GM19035 (cell line): Measurements from ENCODE around the gene PTPRN2.
"Not testable (repeated sequence)": the region's sequence is repeated elsewhere in the genome, so short reads cannot be mapped to it uniquely, and the experiment has no call there.

Source experiments
- ATAC-seq: cut with Tn5 transposase; IDR thresholded peaks from one replicate; pipeline ENCODE4 v1.9.1; 2021; ENCODE audit not compliant: unreplicated experiment

Gene PTPRN2

DNA sequence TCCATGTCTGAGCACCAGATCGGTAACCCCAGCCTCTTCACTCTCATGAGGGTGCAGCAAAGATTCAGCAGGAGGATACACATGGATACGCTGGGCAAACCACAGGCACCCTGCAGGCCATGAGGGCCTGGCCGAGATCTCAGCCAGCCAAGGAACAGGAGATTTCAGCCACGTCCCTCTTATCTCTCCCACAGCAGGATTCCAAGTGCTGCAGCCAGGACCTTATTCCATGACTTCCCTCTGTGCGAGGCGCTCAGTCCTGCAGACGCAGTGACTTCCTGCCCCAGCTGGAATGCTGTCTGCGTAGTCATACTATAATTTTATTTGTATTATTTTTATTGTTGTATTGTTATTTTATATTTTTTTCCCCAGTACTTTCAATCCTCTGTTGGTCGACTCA is 66.8 kb downstream of the PTPRN2 start:
- ATAC-seq: no peak

DNA sequence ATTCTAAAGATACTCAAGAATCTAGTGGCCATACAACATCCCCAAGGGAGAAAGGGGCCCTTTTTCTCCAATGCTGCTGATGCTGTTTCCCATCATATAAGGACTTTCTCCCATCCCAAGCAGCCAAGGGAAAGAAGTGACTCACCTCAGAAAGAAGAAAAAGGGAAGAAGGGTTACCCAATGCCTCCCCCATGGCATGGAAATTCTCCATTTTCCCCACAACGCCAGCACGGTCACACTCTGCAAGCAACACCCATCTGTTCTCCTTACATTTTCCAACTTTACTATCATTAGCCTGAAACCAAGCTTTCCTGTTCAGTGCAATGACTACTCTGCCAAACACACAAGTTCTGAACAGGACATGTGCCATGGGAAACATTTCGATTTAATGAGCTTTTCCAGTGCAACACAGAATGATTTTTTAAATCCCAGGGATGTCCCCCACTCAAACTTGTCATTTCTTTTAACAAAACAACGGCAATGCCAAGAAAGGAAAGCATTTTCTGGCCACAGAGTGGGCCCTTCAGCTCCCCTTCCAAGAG is 67.9 kb downstream of the PTPRN2 start:
- no peak for ATAC-seq

DNA sequence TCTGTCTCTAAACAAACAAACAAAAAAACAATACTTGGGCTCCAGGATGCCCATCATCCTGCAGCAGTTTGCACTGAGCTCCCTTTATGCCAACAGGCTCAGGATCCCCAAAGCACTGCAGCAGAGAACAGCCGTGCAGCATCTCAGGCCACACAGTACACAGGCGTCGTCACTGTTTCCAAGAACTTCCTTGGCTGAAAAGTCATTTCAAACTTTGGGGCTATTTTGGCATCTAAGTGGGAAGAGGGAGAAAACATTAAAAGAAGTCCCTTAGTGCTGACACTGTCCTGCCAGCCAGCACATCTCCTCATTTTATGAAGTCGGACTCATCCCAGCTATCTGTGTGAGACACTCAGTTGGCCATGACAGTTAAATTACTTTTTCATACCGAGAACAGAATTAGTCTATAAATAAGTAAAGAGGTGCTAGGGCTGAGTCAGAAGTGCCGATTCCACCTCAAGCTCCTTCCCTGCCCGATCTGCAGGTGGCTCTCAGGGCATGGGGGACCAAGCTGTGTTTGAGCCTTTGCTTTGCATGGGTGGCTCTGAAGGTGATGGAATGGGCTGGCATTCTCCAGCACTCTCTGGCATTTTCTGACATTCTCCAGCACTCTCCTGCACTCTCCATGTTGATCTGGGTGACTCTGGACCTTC is 68.5 kb downstream of the PTPRN2 start:
- ATAC-seq: no peak

DNA sequence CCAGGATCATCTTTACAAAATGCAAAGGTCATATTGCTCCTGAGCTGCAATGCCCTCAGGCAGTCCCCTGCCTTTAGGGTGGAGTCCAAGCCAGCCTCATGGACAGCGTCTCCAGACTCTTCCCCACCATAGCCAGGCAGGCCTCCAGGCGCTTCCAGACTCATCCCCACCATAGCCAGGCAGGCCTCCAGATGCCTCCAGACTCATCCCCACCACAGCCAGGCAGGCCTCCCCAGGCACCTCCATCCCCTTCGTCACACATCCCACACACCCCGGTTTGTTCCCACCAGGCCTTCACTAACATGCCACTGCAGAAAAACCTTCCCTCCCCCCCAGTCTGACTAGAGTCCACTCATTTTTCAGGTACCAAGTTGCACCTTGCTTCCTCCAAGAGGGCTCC is 70.1 kb downstream of the PTPRN2 start:
- ATAC-seq: no peak

DNA sequence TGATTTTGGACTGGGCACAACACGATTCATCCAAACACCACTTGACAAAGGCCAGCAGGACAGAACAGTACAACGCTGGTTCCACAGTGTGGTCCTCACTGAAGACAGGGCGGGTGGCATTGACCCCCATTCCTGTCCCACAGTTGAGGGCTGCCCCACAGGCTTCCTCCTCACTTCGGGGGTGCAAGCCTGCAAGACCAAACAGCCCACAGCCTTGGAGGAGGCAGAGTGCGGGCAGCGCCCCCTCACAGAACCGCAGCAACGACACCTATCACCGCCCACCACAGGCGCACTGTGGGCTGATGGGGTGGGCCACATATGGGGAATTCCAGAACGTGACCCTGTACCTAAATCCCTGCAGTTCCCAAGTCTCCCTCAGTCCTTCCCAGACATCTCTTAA is 70.6 kb downstream of the PTPRN2 start:
- ATAC-seq: no peak

DNA sequence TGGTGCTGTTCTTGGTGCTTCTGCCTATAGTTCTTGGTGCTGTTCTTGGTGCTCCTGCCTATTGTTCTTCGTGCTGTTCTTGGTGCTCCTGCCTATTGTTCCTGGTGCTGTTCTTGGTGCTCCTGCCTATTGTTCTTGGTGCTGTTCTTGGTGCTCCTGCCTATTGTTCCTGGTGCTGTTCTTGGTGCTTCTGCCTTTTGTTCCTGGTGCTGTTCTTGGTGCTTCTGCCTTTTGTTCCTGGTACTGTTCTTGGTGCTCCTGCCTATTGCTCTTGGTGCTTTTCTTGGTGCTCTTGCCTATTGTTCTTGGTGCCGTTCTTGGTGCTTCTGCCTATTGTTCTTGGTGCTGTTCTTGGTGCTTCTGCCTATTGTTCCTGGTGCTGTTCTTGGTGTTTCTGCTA is 71.1 kb downstream of the PTPRN2 start:
- no peak for ATAC-seq

DNA sequence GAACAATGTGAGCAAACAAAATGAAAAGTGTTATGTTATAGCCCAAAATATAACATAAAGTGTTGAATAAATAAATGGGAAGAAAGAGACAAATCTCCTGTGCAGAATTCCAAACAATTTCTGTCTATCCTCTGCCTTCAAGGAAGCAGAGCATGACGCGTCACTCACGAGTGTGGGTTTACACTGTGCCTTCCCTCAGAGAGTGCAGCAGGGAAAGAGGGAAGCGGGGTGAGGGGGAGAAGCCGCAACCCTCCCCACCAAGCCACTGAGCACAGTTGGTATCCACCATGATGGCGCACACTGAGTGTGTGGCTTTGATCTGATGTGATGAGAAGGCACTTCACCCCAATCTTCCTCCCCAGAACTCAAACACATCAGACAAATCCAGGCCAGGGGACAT is 74.8 kb downstream of the PTPRN2 start:
- ATAC-seq: no peak

DNA sequence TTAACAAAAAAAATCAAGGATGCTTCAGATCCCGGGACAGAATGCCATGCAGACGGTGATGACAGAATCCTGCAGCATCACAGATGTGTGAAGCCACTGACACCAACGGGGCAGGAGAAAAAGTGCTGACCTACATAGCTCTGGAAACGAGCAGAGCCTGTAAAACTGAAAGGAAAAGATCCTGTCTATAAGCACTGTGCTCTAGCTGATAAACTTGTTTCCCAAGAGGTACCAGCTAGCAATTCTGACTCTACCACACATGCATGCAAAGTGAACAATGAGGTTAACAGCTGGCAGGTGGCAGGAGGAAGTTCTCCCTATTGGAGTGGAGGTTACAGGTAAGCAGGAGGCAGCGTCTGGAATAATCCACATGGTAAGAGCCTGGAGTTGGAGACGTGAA is 75.6 kb downstream of the PTPRN2 start:
- no peak for ATAC-seq

DNA sequence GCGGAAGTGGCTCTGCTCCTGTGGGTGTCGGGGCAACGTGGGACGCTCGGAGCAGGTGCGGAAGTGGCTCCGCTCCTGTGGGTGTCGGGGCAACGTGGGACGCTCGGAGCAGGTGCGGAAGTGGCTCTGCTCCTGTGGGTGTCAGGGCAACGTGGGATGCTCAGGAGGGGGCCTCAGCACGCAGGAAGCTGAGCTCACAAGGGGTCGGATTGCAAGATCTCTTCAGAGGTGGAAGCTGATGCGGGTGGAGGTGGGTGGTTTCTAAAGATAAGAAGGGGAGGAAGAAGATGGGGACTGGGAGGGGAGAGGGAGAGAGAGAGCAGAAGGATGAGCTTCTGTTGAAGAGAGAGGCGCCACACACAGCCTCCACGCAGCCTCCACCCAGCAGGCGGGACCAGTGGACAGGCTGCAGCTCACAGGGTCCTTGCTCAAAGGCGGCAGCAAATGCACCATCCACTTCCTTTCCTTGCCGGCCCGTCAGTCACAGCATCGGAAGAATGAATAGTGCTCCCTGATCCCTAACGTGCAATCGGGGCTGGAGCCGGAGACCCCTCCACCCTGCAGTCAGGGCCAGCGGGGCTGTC is 78.7 kb downstream of the PTPRN2 start:
- no peak for ATAC-seq

DNA sequence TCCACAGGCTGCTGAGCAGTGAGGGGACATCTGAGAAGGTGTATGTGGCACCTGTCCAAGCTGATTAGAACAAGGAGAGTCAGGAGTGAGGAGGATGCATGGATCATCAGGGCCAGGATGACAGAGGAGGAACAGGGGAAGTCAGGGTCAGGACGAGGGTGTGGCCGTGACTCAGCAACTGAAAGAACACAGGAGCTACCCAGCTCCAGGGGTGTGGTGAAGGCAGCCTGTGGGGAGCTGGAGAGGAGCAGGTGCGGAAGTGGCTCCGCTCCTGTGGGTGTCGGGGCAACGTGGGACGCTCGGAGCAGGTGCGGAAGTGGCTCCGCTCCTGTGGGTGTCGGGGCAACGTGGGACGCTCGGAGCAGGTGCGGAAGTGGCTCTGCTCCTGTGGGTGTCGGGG is 79.3 kb downstream of the PTPRN2 start:
- ATAC-seq: not testable (repeated sequence)

DNA sequence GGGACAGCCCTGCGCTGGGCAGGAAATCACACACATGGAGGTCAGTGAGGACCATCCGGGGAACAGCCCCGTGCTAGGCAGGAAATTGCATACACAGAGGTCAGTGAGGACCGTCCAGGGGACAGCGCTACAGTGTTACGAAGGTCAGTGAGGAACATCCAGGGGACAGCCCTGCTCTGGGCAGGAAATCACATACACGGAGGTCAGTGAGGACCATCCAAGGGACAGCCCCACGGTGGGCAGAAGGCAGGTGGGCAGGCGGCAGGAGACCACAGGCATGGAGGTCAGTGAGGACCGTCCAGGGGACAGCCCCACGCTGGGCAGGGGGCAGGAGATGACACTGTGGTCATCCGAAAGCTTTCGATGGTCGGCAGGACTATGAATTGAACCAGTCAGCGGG is 79.7 kb downstream of the PTPRN2 start:
- no peak for ATAC-seq

DNA sequence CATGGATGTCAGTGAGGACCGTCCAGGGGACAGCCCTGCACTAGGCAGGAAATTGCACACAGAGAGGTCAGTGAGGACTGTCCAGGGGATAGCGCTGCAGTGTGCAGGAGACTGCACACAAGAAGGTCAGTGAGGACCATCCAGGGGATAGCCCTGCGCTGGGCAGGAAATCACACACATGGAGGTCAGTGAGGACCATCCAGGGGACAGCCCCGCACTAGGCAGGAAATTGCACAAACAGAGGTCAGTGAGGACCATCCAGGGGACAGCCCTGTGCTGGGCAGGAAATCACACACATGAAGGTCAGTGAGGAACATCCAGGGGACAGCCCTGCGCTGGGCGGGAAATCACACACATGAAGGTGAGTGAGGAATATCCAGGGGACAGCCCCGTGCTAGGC is 80.4 kb downstream of the PTPRN2 start:
- ATAC-seq: not testable (repeated sequence)

DNA sequence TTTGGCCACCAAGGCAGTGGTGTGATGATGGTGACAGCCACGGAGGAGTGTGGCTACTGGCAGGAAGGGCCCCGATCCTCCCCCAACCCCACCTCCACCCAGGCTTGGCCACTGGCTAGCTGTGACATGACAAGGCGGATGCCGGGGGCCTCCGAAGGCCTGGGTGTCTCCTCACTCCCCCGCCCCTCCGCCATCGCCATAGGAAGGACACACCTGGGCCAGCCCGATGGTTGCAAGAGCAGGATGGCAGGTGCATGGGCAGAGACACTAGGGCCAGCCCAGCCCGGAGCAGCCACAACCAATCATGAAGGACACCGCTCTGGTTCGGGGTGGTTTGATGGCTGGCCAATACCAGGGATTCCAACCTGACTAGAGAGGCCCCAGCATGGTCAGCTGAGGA is 81.0 kb downstream of the PTPRN2 start:
- ATAC-seq: no peak

DNA sequence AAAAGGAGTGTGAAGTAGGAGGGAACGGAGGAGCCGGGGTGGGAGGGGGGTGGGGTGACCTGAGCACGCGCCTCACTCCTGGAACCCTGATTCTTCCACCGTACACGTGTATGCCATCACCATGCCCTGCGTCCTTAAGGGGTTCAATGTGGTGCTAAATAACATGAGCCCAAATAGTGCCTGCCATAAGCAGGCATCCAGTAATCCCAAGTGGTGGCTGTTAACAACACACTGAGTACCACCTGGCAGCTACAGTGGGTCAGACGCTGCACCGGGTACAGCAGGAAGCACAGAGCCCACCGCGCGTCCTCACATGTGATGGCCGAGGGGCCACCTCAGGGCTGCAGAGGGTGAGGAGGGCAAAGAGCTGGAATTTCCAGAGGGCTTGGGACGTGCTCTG is 81.9 kb downstream of the PTPRN2 start:
- ATAC-seq: no peak

DNA sequence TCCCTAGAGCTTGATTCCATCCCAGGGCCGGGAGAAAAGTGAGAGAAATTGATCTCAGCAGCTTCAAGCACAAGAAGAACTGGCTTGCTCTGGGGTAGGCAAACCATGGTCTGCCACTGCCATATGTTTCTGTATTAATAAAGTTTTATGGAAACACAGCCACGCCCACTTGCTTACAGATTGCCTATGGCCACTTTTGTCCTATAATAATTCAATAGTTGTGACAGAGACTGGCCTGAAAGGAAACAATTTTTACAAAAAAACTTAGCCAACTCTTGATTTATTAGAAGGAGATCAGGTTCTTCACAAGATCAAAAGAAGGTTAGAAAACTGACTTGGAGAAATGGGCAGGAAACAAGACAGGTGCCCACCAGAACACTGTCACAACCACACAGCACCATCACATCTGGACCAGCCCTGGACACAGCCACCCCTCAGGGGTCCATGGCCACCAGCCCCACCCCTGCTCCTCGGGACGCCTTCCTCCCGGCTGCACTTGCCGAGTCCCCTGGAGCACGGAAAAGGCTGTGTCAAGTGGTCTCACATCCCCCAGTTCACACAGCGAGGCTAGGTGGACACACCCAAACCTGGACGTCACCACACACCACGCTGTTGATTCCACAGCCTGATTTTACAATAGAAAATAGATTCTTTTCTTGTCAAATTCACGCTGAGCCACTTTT is 85.4 kb downstream of the PTPRN2 start:
- ATAC-seq: no peak

DNA sequence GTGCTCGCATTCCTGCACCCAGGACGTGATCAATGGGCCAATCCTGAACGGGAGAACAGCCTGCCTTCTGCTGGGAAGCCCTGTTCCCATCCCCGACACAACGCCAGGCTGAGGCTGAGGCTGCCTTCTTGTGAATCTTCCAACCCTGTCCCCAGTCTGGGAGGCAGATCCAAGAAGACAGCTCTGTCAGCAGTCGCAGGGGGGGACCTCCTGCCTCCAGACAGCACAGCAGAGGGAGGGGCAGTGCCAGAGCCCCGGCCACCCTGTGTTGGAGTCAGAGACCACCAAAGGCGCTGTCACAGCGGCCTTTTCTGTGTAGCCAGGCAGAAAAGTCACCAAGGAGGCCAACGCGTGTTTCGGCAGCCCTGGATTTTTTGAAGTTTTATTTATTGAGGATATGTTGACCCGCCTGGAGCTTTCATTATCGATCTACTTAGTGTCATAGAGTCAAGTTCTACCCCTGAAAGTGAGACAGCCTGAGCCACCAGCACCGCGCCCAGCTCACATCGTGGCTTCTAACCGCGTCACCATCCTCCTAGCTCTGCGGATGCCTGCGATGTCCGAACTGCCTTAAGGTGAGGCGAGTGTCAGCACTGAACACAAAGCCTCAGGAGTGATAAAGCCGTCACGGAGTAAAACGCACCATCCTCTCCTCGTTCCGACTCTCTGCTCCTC is 86.1 kb downstream of the PTPRN2 start:
- no peak for ATAC-seq

DNA sequence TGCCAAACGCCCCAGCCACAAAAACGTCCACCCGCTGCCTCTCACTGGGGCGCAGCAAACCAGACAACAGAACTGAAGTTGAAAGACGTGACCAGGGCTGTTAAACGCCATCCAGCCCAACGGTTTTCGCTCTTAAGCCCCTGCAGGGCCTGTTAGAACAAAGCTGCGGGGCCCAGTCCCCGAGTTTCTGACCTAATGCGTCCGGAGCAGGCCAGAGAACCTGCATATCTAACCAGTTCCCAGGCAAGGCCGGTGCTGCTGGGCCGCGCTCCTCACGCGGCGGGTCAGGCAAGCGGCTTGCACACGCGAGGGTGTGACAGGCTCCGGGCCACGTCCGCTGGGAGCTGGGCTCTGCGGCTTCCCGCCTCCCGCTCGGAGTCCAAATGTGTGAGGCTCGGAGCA is 87.0 kb downstream of the PTPRN2 start:
- ATAC-seq: no peak

DNA sequence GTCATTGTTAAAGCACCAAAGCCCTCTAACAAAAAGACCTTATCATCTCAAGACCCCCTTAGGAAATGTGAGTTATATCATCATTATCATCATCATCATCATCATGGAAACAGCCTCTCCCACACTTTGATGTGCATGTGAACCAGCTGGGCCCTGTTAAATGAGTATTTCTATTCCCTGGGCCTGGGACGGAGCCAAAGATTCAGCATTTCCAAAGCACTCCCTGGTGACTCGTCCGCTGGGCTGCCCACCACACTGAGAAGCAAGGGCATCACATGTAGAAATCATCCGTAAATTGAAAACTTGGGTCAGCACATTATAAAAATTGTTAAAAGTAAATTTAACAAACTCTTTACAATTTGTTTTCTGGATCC is 88.6 kb downstream of the PTPRN2 start:
- no peak for ATAC-seq

DNA sequence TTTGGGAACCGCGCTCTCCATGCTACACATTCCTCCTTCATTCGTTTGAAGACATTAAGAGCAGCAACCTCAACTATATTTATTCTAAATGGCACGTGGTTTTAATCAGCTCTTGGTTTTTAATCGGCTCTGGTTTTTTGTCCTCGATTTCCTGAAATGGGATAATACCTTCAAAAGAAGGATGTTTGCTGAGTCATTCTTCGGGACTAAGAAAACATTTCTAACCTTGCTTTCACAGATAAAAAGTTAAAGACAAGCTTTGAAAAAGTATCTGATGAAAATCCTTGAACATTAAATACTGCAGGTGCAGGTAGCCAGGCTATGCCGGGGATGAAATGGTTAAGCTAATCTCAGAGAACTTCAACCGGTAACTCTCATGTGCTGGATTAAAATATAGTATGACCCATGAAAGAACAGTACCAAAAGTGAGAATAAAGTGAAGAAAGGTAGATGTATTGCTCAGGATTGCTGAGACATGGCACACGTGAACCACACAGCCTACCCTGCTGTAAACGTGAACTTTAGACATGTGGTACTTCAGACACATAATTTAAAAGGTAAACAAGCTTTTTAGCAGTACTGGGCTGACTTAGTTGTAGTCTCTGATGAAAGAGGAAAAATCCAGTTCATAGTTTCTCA is 89.1 kb downstream of the PTPRN2 start:
- ATAC-seq: no peak

DNA sequence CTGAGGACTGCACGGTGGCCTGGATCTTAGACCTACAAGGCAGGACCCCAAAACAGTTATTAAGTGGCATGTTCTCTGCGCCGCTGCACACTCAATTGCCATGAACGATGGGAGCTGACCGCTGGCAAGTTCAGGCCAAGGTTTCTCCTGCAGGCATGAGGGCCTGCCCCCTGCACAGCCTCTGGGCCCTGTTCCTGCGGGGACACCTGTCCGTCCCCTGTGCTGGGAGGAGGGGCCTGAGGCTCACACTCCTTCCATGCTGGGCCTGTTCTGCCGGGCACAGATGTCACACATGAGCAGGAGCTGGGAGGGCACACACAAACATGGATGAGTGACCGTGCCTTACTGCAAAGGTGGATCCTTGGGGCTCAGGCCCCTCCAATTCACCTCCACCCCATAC is 90.0 kb downstream of the PTPRN2 start:
- ATAC-seq: no peak

DNA sequence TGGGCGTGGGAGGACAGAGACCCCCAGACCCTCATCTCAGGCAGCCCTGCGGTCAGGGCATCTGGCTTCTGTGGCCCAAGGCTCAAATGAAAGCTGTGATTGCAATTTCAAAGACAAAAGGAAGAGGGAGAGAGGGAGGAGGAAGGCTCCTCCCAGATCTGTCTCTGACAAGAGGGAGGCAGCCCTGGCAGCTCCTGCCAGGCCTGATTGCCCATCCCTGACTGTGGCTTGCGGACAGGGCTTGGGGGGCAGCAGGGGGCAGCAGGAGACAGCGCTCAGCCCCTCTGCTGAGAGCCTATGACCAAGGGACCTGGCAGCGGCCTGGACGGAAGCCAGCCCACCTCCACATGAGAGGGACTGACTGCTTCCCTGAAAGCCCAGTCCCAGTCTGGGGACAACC is 91.8 kb downstream of the PTPRN2 start:
- ATAC-seq: no peak
